GM21423 (cell line): ENCODE measurements around the gene RASGRF2.

Source experiments
- ATAC-seq: cut with Tn5 transposase; IDR thresholded peaks from one replicate; pipeline ENCODE4 v1.9.1; 2021; ENCODE audit warnings: mild to moderate bottlenecking, moderate library complexity; ENCODE audit not compliant: unreplicated experiment

Gene RASGRF2

GRCh38 chr5:81165493-81166119 lies 205.4 kb downstream of the RASGRF2 start:
- peak; percentile 62 for ATAC-seq

- ATAC-seq: no peak
These were observed 206.3 kb downstream of the RASGRF2 start for GRCh38 chr5:81166430-81166829.

GRCh38 chr5:81167078-81167477 lies 206.9 kb downstream of the RASGRF2 start:
- ATAC-seq: no peak

- no peak for ATAC-seq
These were observed 207.4 kb downstream of the RASGRF2 start for GRCh38 chr5:81167544-81167943.

- ATAC-seq: no peak
These were observed 209.8 kb downstream of the RASGRF2 start for GRCh38 chr5:81169924-81170323.

- no peak for ATAC-seq
These were observed 211.6 kb downstream of the RASGRF2 start for GRCh38 chr5:81171769-81172168.

GRCh38 chr5:81172710-81173109 lies 212.5 kb downstream of the RASGRF2 start:
- no peak for ATAC-seq

- ATAC-seq: no peak
These were observed 216.9 kb downstream of the RASGRF2 start for GRCh38 chr5:81177061-81177460.

- ATAC-seq: no peak
These were observed 219.8 kb downstream of the RASGRF2 start for GRCh38 chr5:81179959-81180358.

- ATAC-seq: no peak
These were observed 220.8 kb downstream of the RASGRF2 start for GRCh38 chr5:81180780-81181460.

GRCh38 chr5:81181576-81182316 lies 221.6 kb downstream of the RASGRF2 start:
- no peak for ATAC-seq

- ATAC-seq: no peak
These were observed 222.5 kb downstream of the RASGRF2 start for GRCh38 chr5:81182396-81183390.

GRCh38 chr5:81183811-81184748 lies 223.9 kb downstream of the RASGRF2 start:
- ATAC-seq: no peak

GRCh38 chr5:81184749-81185110 lies 224.6 kb downstream of the RASGRF2 start:
- no peak for ATAC-seq

- no peak for ATAC-seq
These were observed 227.7 kb downstream of the RASGRF2 start for GRCh38 chr5:81187885-81188284.

- no peak for ATAC-seq
These were observed 228.8 kb downstream of the RASGRF2 start for GRCh38 chr5:81188962-81189361.

GRCh38 chr5:81189875-81190498 lies 229.8 kb downstream of the RASGRF2 start:
- no peak for ATAC-seq

GRCh38 chr5:81191726-81192372 lies 231.7 kb downstream of the RASGRF2 start:
- no peak for ATAC-seq

GRCh38 chr5:81192373-81192750 lies 232.2 kb downstream of the RASGRF2 start:
- no peak for ATAC-seq
